Spleen (tissue), 7 donors: ENCODE results near the gene ARMC10.

Experiments used
- POLR2A ChIP-seq, 3 donors: fragments of 450-650 bp; IDR thresholded peaks; one replicate each; pipeline ENCODE4 v1.5.1; 2017; ENCODE audit warnings: antibody characterized with exemption in 3 of 3, mild to moderate bottlenecking in 1 of 3
- POLR2AphosphoS5 ChIP-seq, 3 donors: sonication (generic); formaldehyde crosslinking; IDR thresholded peaks; one replicate each; pipeline ENCODE4 v1.5.1; 2017; ENCODE audit warnings: antibody characterized with exemption in 3 of 3
- TF ChIP-seq, protein P1 (sequence below), 11 experiments: fragments of 200-600 bp in 7 of 11; fragments of 450-650 bp in 4 of 11; sonication (generic) in 4 of 11; IDR thresholded peaks in 8 of 11; conservative IDR thresholded peaks in 3 of 11; 1 replicate in 7 of 11; 2 replicates in 4 of 11; pipeline versions ENCODE4 v1.4.0 to v1.8.0; 2016 to 2021; ENCODE audit warnings: antibody characterized with exemption in 11 of 11, inconsistent platforms in 4 of 11, mild to moderate bottlenecking in 1 of 11
- donor health status: DM: no; HTN: no; CAD: no; lungs with moderate emphysema.
- donor health status: DM: no; HTN: no; CAD: no.
- donor health status: DM: no; HTN: no; CAD: no.

DNA sequence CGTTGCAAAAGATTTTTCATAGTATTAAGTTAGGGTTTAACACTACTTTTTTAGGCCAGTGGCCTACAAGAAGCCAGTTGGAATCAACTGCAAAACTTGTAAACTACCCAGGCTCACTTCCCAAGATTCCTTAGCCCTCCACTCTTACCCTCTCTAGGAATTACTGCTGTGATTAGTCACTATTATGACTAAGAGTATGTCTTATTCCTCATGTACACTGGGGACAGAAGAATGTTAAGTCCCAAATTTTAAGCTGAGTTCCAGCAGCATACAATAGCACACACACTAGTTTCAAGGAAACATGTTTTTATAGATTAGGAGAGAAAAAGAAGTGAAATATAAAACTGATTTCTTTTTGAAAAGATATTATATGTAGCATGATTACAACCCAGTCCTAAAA is 43.2 kb upstream of the ARMC10 start:
- TF ChIP-seq POLR2A (IDR thresholded peaks at IDR 0.05) (no peak), POLR2AphosphoS5 (IDR thresholded peaks at IDR 0.05) (no peak)
- TF ChIP-seq, protein P1, sequence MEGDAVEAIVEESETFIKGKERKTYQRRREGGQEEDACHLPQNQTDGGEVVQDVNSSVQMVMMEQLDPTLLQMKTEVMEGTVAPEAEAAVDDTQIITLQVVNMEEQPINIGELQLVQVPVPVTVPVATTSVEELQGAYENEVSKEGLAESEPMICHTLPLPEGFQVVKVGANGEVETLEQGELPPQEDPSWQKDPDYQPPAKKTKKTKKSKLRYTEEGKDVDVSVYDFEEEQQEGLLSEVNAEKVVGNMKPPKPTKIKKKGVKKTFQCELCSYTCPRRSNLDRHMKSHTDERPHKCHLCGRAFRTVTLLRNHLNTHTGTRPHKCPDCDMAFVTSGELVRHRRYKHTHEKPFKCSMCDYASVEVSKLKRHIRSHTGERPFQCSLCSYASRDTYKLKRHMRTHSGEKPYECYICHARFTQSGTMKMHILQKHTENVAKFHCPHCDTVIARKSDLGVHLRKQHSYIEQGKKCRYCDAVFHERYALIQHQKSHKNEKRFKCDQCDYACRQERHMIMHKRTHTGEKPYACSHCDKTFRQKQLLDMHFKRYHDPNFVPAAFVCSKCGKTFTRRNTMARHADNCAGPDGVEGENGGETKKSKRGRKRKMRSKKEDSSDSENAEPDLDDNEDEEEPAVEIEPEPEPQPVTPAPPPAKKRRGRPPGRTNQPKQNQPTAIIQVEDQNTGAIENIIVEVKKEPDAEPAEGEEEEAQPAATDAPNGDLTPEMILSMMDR (IDR thresholded peaks at IDR 0.05 in 8 of 11, conservative IDR thresholded peaks at IDR 0.05 in 3 of 11) = no peak
